ENCODE data around the gene SAMD11. TPM values are rescaled to one million over a fixed set of nuclear protein-coding genes. Genes with fewer than 3 reads are reported as not detected.

Gene SAMD11
- total and polyA plus RNA-seq, 10 of the 15 experiments (the other 5 are each of a cell fraction or from before 2014, with no cell fraction given) = 0.04 to 0.31 (median 0.19) TPM; not detected in 6

- ChIA-PET POLR2A (interaction anchor here (0.7 to 1.3 kb wide), 2 partner anchors 37 to 665 kb away, joined by 3 to 7 read pairs; no protein-coding TSS in a partner anchor), CTCF (interaction anchor here (0.6 to 1.1 kb wide), 2 partner anchors 37 to 337 kb away, joined by 3 to 4 read pairs; no protein-coding TSS in a partner anchor)
- no peak for FAIRE-seq
These were observed 18.7 kb downstream of the SAMD11 start for GRCh38 chr1:942411-942821.

More at GRCh38 chr1:942411-942821, 18.7 kb downstream of the SAMD11 start:
- 3% methylated on average over 28 of the region's 48 CpGs for WGBS (ENCODE audit: insufficient coverage, insufficient replicate concordance, low lambda C conversion rate, missing lambda C conversion rate)
- no peaks in the 10 kb centered on the region for H4K20me1 ChIP-seq (ENCODE audit: control insufficient read depth, insufficient read depth)
- H2AFZ ChIP-seq (ENCODE audit: control insufficient read depth, low read depth, low read length) = no peak overlapping the region
- H3K36me3 ChIP-seq (ENCODE audit: control insufficient read depth in 2 of 2, insufficient read depth in 2 of 2, low read length in 1 of 2) = peaks cover 0 to 4% of the 10 kb centered on the region in 2 experiments; a peak in 3 of 4 replicates
- peak; percentile 11; the same call in 2 of the 3 replicates for ATAC-seq
- H3K27me3 ChIP-seq (replicated peaks in 1 of 2; ENCODE audit: control insufficient read depth in 2 of 2, insufficient read depth in 2 of 2, low read length in 1 of 2) = peaks cover 6 to 8% of the 10 kb centered on the region in 2 experiments
- DNase-seq (ENCODE audit: low read depth, low spot score) = no peak
- no peak for TF ChIP-seq NFYB (IDR thresholded peaks at IDR 0.05; ENCODE audit: insufficient read depth, low read depth, low read length)
- TF ChIP-seq JUND (IDR thresholded peaks at IDR 0.05; ENCODE audit: low read depth, low read length) = no peak
- TF ChIP-seq, protein P1, sequence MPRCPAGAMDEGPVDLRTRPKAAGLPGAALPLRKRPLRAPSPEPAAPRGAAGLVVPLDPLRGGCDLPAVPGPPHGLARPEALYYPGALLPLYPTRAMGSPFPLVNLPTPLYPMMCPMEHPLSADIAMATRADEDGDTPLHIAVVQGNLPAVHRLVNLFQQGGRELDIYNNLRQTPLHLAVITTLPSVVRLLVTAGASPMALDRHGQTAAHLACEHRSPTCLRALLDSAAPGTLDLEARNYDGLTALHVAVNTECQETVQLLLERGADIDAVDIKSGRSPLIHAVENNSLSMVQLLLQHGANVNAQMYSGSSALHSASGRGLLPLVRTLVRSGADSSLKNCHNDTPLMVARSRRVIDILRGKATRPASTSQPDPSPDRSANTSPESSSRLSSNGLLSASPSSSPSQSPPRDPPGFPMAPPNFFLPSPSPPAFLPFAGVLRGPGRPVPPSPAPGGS (IDR thresholded peaks at IDR 0.05; ENCODE audit: borderline replicate concordance, insufficient read depth, low read depth, low read length, poor library complexity, severe bottlenecking) = no peak
- no peak for TF ChIP-seq ZNF217 (IDR thresholded peaks at IDR 0.05)
- TF ChIP-seq LARP7 (IDR thresholded peaks at IDR 0.05) = no peak
- TF ChIP-seq ZNF687 (IDR thresholded peaks at IDR 0.05) = no peak
- TF ChIP-seq BCL11A (IDR thresholded peaks at IDR 0.05; ENCODE audit: low read depth, low read length) = no peak
- no peak for TF ChIP-seq NR2F1 (conservative IDR thresholded peaks at IDR 0.05)
- no peak for TF ChIP-seq NFIC (IDR thresholded peaks at IDR 0.05; ENCODE audit: low read depth, low read length)
- TF ChIP-seq CBX3 (IDR thresholded peaks at IDR 0.05; ENCODE audit: borderline replicate concordance, low read depth) = no peak
- no peak for TF ChIP-seq ZZZ3 (IDR thresholded peaks at IDR 0.05; ENCODE audit: control insufficient read depth, insufficient read length, low read depth)
- TF ChIP-seq ZNF274 (IDR thresholded peaks at IDR 0.05; ENCODE audit: insufficient read depth, insufficient read length) = no peak
- TF ChIP-seq NR2C1 (IDR thresholded peaks at IDR 0.05) = no peak
- TF ChIP-seq, protein P2, sequence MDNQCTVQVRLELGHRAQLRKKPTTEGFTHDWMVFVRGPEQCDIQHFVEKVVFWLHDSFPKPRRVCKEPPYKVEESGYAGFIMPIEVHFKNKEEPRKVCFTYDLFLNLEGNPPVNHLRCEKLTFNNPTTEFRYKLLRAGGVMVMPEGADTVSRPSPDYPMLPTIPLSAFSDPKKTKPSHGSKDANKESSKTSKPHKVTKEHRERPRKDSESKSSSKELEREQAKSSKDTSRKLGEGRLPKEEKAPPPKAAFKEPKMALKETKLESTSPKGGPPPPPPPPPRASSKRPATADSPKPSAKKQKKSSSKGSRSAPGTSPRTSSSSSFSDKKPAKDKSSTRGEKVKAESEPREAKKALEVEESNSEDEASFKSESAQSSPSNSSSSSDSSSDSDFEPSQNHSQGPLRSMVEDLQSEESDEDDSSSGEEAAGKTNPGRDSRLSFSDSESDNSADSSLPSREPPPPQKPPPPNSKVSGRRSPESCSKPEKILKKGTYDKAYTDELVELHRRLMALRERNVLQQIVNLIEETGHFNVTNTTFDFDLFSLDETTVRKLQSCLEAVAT (IDR thresholded peaks at IDR 0.05) = no peak
- no peak overlapping the region for H3K27ac ChIP-seq (ENCODE audit: control insufficient read depth, insufficient read depth)
- H3K9ac ChIP-seq (ENCODE audit: control insufficient read depth, insufficient read depth, low read length) = no peak overlapping the region
- BruUV-seq (replicated peaks) = no TSS peak
- H3K4me1 ChIP-seq (ENCODE audit: control insufficient read depth, insufficient read depth, low read length) = peaks cover 7% of the 10 kb centered on the region; the same call in 1 of the 2 replicates
- intact Hi-C loops (cut with micrococcal nuclease; ENCODE audit: unreplicated experiment) = loop anchor here (5.0 kb wide), 1 partner anchor 35 kb away; no protein-coding TSS in a partner anchor
- ChIA-PET RAD21 (ENCODE audit: unreplicated experiment) (interaction anchor here (0.9 kb wide), 1 partner anchor 24 kb away, joined by 4 read pairs; no protein-coding TSS in a partner anchor), SMC1A (ENCODE audit: uncharacterized antibody, unreplicated experiment) (no interaction called here)
- no peak overlapping the region for H3K4me3 ChIP-seq
- H3K9me3 ChIP-seq (replicated peaks; ENCODE audit: control insufficient read depth, insufficient read depth, low read length) = no peaks in the 10 kb centered on the region
- H3K79me2 ChIP-seq (ENCODE audit: control insufficient read depth, insufficient read depth, low read length) = no peaks in the 10 kb centered on the region
- in situ Hi-C loops (cut with MboI) = no loop called here
- no peak overlapping the region for H3K4me2 ChIP-seq (ENCODE audit: control insufficient read depth, insufficient read depth)
